Fibroblast of lung (primary cell): ENCODE results near the gene TBC1D14.

Experiments
- EZH2 ChIP-seq: IDR thresholded peaks from 2 replicates; pipeline ENCODE4 v1.5.1; 2012; ENCODE audit warnings: low read length, control low read depth, mild to moderate bottlenecking; ENCODE audit errors: missing control alignments
- TF ChIP-seq, protein P1 (sequence below), 2 donors: IDR thresholded peaks in 1 of 2; conservative IDR thresholded peaks in 1 of 2; 1 replicate in 1 of 2; 2 replicates in 1 of 2; pipeline ENCODE4 v1.5.1; 2011 to 2012; ENCODE audit warnings: low read length in 2 of 2, control low read depth in 1 of 2, inconsistent platforms in 1 of 2, low read depth in 1 of 2, mild to moderate bottlenecking in 1 of 2

- TF ChIP-seq, protein P1, sequence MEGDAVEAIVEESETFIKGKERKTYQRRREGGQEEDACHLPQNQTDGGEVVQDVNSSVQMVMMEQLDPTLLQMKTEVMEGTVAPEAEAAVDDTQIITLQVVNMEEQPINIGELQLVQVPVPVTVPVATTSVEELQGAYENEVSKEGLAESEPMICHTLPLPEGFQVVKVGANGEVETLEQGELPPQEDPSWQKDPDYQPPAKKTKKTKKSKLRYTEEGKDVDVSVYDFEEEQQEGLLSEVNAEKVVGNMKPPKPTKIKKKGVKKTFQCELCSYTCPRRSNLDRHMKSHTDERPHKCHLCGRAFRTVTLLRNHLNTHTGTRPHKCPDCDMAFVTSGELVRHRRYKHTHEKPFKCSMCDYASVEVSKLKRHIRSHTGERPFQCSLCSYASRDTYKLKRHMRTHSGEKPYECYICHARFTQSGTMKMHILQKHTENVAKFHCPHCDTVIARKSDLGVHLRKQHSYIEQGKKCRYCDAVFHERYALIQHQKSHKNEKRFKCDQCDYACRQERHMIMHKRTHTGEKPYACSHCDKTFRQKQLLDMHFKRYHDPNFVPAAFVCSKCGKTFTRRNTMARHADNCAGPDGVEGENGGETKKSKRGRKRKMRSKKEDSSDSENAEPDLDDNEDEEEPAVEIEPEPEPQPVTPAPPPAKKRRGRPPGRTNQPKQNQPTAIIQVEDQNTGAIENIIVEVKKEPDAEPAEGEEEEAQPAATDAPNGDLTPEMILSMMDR (conservative IDR thresholded peaks at IDR 0.05 in 1 of 2, IDR thresholded peaks at IDR 0.05 in 1 of 2; ENCODE audit: low read depth in 1 of 2, low read length in 2 of 2), result no peak
- no peak for TF ChIP-seq EZH2
Observed at GRCh38 chr4:7015383-7016035, 105.9 kb downstream of the TBC1D14 start.
